WTC11 (cell line): Measurements from ENCODE around the gene ADGRF1.

Experiments
- ATF2 ChIP-seq: sonication (generic); formaldehyde crosslinking; IDR thresholded peaks from 2 replicates; pipeline ENCODE4 v1.8.1; 2022; ENCODE audit warnings: low read depth, missing genetic modification reagents, borderline replicate concordance
- CTCF ChIP-seq: fragments of 200-600 bp; IDR thresholded peaks from 2 replicates; pipeline ENCODE4 v1.8.0; 2022; ENCODE audit warnings: antibody characterized with exemption
- ETV6 ChIP-seq: sonication (generic); formaldehyde crosslinking; IDR thresholded peaks from 2 replicates; pipeline ENCODE4 v1.8.1; 2022; ENCODE audit warnings: mild to moderate bottlenecking, missing genetic modification reagents
- MAX ChIP-seq: sonication (generic); formaldehyde crosslinking; IDR thresholded peaks from 2 replicates; pipeline ENCODE4 v1.8.0; 2022; ENCODE audit warnings: mild to moderate bottlenecking, missing genetic modification reagents
- MXD4 ChIP-seq: fragments of 250-450 bp; sonication (Bioruptor Pico); IDR thresholded peaks from 2 replicates; pipeline ENCODE4 v1.8.0; 2021; ENCODE audit warnings: mild to moderate bottlenecking, moderate library complexity, borderline replicate concordance
- NFYB ChIP-seq: sonication (generic); formaldehyde crosslinking; conservative IDR thresholded peaks from 2 replicates; pipeline ENCODE4 v1.8.0; 2022; ENCODE audit warnings: low read depth, missing genetic modification reagents
- PRDM15 ChIP-seq: sonication (generic); formaldehyde crosslinking; IDR thresholded peaks from 2 replicates; pipeline ENCODE4 v1.8.0; 2022; ENCODE audit warnings: missing genetic modification reagents

- TF ChIP-seq MXD4 (CRISPR knock-in tag), result no peak
- TF ChIP-seq ETV6 (CRISPR knock-in tag), result no peak
- TF ChIP-seq ATF2, result no peak
- no peak for TF ChIP-seq CTCF
- TF ChIP-seq NFYB (CRISPR knock-in tag), result no peak
- TF ChIP-seq PRDM15, result no peak
- TF ChIP-seq MAX (CRISPR knock-in tag), result no peak
Observed at GRCh38 chr6:46963626-46964025, 78.5 kb downstream of the ADGRF1 start.
